Esophagus muscularis mucosa (tissue), 4 donors: ENCODE data around the gene LIX1L. TPM values are rescaled to one million over a fixed set of nuclear protein-coding genes. Genes with fewer than 3 reads are reported as not detected.

Source experiments
- DNase-seq: peaks from one replicate; pipeline ENCODE4 v3.0.0-alpha.2; 2017; ENCODE audit errors: extremely low spot score
- H3K27ac ChIP-seq, 4 donors: fragments of 200-600 bp; sonication (generic); replicated peaks in 1 of 4; 1 replicate in 3 of 4; 2 replicates in 1 of 4; pipeline ENCODE4 v1.5.1; 2016 to 2019; ENCODE audit warnings: mild to moderate bottlenecking in 1 of 4
- H3K27me3 ChIP-seq, 4 donors: fragments of 200-600 bp; sonication (generic); one replicate each; pipeline versions ENCODE4 v1.5.1 to v1.6.0; 2016 to 2019
- H3K36me3 ChIP-seq, 4 donors: fragments of 200-600 bp; sonication (generic); one replicate each; pipeline ENCODE4 v1.5.1; 2016 to 2019
- H3K4me1 ChIP-seq, 4 donors: fragments of 200-600 bp; sonication (generic); one replicate each; pipeline ENCODE4 v1.5.1; 2016 to 2019
- H3K4me3 ChIP-seq, 4 donors: fragments of 200-600 bp; sonication (generic); 1 replicate in 2 of 4; 2 replicates in 2 of 4; pipeline ENCODE4 v1.5.1; 2016 to 2019; ENCODE audit warnings: mild to moderate bottlenecking in 4 of 4, moderate library complexity in 1 of 4
- H3K9me3 ChIP-seq, 4 donors: fragments of 200-600 bp; sonication (generic); 1 replicate in 3 of 4; 2 replicates in 1 of 4; pipeline ENCODE4 v1.5.1; 2016 to 2019
- CTCF ChIP-seq, 3 experiments: fragments of 200-600 bp in 2 of 3; fragments of 450-650 bp in 1 of 3; sonication (generic) in 2 of 3; IDR thresholded peaks; one replicate each; pipeline ENCODE4 v1.5.1; 2017 to 2019; ENCODE audit warnings: antibody characterized with exemption in 3 of 3, mild to moderate bottlenecking in 2 of 3, moderate library complexity in 1 of 3
- EP300 ChIP-seq: sonication (generic); formaldehyde crosslinking; IDR thresholded peaks from one replicate; pipeline ENCODE4 v1.6.1; 2017; ENCODE audit warnings: antibody characterized with exemption
- POLR2A ChIP-seq: fragments of 450-650 bp; IDR thresholded peaks from one replicate; pipeline ENCODE4 v1.6.1; 2017; ENCODE audit warnings: antibody characterized with exemption, moderate library complexity, mild to moderate bottlenecking, low read depth
- POLR2AphosphoS5 ChIP-seq, 2 donors: sonication (generic); formaldehyde crosslinking; IDR thresholded peaks; one replicate each; pipeline ENCODE4 v1.6.1; 2017; ENCODE audit warnings: antibody characterized with exemption in 2 of 2
- WGBS: methylation state at CpG from one replicate; pipeline ENCODE4 v1.1.5; 2018; 5-methylcytosine and 5-hydroxymethylcytosine counted together
- intact Hi-C: fragments of 100-400 bp; cut with DNase I; formaldehyde crosslinking; loops from one replicate; pipeline ENCODE4 v1.15.1; 2023
- total RNA-seq, 4 donors: library from RNA; depleted of rRNA; stranded (reverse); fragments of >200 nt; gene quantifications; one replicate each; pipeline versions ENCODE4 v1.1.0 to v1.2.1, GENCODE V29; 2016

LIX1L gene
- total RNA-seq, 4 donors from 2014 or later: 33.2 to 55.0 (median 41.7) TPM

DNA sequence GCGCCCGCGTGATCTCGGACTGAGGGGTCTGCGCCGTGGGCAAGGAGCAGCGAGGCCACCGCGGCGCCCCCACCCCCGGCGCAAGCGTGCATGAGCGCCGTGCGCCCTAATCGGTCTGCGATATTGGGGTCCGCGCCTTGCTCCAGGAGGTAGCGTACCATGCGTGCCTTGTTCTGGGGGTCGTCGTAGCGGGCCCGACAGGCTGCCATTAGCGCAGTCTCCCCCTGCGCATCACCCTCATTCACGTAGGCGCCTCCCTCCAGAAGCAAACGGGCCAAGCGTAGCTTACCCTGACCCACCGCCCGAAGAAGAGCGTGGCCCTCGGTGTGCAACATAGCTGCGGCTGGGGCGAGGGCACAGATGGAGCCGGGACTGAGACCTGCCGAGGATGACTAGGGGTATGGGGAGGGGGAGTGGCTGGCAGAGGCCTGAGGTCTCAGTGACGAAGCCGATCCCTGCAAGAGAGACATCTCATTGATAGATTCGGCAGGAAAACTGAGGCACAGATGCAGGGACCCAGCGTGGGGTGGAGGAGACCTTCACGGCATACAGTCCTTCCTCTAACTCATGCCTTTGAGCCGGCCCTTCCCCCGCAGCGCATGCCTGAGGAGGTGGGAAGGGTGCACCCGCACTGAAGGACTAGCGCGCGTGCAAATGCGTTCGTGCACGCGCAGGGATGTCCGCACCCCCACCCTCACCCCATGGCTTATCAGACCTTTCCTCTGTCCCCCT, 3.8 kb upstream of the LIX1L start:
- no peak for DNase-seq
- intact Hi-C loops: loop anchor here (5.0 kb wide), 1 partner anchor 34 kb away; the partner anchor contains the start of gene RBM8A
- TF ChIP-seq POLR2A (no peak), POLR2AphosphoS5 (IDR thresholded peaks at IDR 0.05) (peak in 1 of 2 donors; percentile 62)
- H3K4me1 ChIP-seq: peaks cover 35 to 82% (median 75%) of the 10 kb centered on the region in 4 donors
- H3K27me3 ChIP-seq: no peaks in the 10 kb centered on the region
- peak overlapping the region; percentile 67 to 78 (median 74) for H3K4me3 ChIP-seq
- H3K36me3 ChIP-seq: no peaks in the 10 kb centered on the region
- H3K27ac ChIP-seq: peak overlapping the region; percentile 98 to 100 (median 98)
- WGBS: 3% methylated on average over 16 of the region's 57 CpGs
- H3K9me3 ChIP-seq: no peaks in the 10 kb centered on the region

DNA sequence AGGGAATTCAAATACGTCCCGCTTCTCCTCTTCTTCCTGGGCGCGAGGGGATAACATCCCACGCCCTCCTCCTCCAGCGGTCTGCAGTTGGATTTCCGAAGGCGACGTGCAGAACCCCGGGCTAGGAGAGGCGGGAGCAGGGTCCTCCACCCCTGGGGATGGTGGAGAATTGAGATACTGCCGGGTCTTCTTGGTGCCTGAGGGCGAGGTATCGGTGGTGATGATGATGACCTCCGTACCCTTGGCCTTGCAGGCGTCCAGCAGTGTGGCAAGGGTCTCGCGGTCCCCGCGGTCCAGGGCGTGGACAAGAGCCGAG, 3.2 kb upstream of the LIX1L start:
- DNase-seq: no peak
- TF ChIP-seq EP300: no peak
- H3K27me3 ChIP-seq: no peaks in the 10 kb centered on the region
- 10% methylated on average over 8 of the region's 22 CpGs for WGBS
- peak overlapping the region; percentile 67 to 78 (median 74) for H3K4me3 ChIP-seq
- H3K27ac ChIP-seq: peak overlapping the region; percentile 98 to 100 (median 98)
- intact Hi-C loops: loop anchor here (5.0 kb wide), 1 partner anchor 34 kb away; the partner anchor contains the start of gene RBM8A
- no peaks in the 10 kb centered on the region for H3K36me3 ChIP-seq
- H3K9me3 ChIP-seq: no peaks in the 10 kb centered on the region
- H3K4me1 ChIP-seq: peaks cover 34 to 82% (median 75%) of the 10 kb centered on the region in 4 donors

DNA sequence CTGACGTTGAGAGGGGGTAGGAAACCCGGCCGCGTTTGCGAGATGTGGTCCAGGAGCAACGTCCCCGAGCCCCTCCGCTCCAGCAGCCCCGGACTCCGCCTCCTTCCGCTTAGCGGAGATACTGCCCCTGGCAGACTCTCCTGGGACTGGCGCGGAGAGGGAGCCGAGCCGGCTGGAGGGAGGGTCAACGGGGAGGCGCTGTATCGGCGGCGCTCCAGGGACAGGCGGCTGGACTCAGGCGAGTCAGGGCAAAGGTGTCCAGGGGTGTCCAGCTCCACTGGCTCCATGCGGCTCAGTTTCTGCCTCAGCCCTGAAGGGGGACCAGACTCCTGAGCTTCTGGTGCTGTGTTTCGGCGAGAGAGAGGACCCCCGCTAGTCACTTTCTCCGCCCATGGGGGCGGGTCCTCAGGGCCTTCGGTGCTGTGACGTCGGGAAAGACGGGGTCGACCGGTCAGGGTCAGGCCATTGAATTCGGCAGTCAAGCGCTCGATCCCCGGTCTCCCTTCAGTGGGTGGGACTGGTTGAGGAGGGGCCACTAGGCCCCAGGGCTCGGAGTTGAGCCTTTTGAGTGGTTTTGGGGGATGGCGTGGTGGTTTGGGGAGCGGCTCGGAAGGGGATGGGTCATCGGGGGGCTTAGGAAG, 2.8 kb upstream of the LIX1L start:
- Histone ChIP-seq H3K36me3 (no peaks in the 10 kb centered on the region), H3K4me3 (peak overlapping the region; percentile 67 to 78 (median 74)), H3K9me3 (no peaks in the 10 kb centered on the region), H3K27ac (peak overlapping the region; percentile 98 to 100 (median 98)), H3K4me1 (peaks cover 37 to 82% (median 76%) of the 10 kb centered on the region in 4 donors), H3K27me3 (no peaks in the 10 kb centered on the region)
- TF ChIP-seq CTCF (IDR thresholded peaks at IDR 0.05) (peak in 2 of 3 experiments; percentile 33 to 40), EP300 (no peak), POLR2AphosphoS5 (IDR thresholded peaks at IDR 0.05) (peak in 1 of 2 donors; percentile 85), POLR2A (peak; percentile 39)
- intact Hi-C loops: loop anchor here (5.0 kb wide), 1 partner anchor 33 kb away; the partner anchor contains the start of gene RBM8A
- WGBS: 0% methylated on average over 19 of the region's 44 CpGs
- DNase-seq: no peak

DNA sequence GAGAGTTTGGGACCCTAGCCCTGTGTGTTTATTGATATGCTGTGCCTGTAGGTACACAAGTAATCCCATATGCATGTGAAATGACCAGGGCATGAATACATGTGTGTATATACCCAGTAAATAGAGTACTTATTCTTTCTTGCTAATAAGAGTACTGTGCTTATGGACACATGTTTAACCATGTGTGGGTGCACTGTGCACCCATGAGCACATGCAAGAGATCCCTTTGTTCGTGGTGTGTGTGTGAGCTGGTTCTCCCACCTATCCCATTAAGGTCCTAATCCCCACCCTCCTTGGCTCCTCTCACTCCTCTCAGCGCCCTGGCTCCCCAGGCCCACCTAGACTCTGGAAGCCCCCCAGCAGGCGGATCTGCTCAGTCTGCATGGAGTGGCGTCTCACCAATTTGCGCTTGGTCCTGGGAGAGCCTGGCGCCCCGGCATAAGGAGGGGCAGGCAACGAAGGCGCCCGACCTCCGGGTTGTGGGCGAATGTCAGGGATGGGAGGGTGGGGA, 2.2 kb upstream of the LIX1L start:
- Histone ChIP-seq H3K36me3 (no peaks in the 10 kb centered on the region), H3K27me3 (no peaks in the 10 kb centered on the region), H3K9me3 (no peaks in the 10 kb centered on the region), H3K4me1 (peaks cover 43 to 82% (median 76%) of the 10 kb centered on the region in 4 donors), H3K4me3 (peak overlapping the region; percentile 67 to 78 (median 74)), H3K27ac (peak overlapping the region; percentile 98 to 100 (median 98))
- 0% methylated on average over 12 of the region's 12 CpGs for WGBS
- no peak for DNase-seq
- intact Hi-C loops: loop anchor here (5.0 kb wide), 1 partner anchor 33 kb away; the partner anchor contains the start of gene RBM8A
- no peak for TF ChIP-seq POLR2AphosphoS5 (IDR thresholded peaks at IDR 0.05)
- no peak for TF ChIP-seq CTCF (IDR thresholded peaks at IDR 0.05)
- no peak for TF ChIP-seq POLR2A
- TF ChIP-seq EP300: no peak

GRCh38 chr1:145959333-145959732, 1.5 kb upstream of the LIX1L start:
- H3K36me3 ChIP-seq: no peaks in the 10 kb centered on the region
- peak overlapping the region; percentile 98 to 100 (median 98) for H3K27ac ChIP-seq
- H3K4me3 ChIP-seq: no peak overlapping the region
- H3K27me3 ChIP-seq: no peaks in the 10 kb centered on the region
- TF ChIP-seq POLR2AphosphoS5 (IDR thresholded peaks at IDR 0.05): no peak
- H3K4me1 ChIP-seq: peaks cover 49 to 86% (median 81%) of the 10 kb centered on the region in 4 donors
- no peaks in the 10 kb centered on the region for H3K9me3 ChIP-seq
- no peak for DNase-seq
- intact Hi-C loops: no loop called here

DNA sequence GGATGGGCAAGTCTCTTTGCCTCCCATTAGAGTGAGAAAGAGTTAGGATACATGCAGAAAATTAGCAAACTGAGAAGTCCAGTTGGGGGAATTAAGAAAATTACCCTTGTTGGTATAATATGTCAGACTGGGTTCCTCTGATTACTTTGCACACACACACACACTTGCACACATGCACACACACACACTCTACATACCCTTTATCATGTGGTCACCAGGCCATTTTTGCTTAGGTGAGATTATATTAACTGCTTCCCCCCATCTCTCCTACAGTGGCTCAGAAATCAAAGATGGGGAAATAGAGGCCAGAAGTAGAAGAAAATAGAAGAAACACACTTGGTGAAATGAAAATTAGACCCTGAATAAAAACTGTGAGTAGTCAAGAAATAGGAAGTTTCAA, 917 bp upstream of the LIX1L start:
- no peaks in the 10 kb centered on the region for H3K36me3 ChIP-seq
- no peaks in the 10 kb centered on the region for H3K27me3 ChIP-seq
- H3K4me3 ChIP-seq: no peak overlapping the region
- peak overlapping the region; percentile 98 to 100 (median 98) for H3K27ac ChIP-seq
- peaks cover 51 to 88% (median 82%) of the 10 kb centered on the region in 4 donors for H3K4me1 ChIP-seq
- TF ChIP-seq POLR2AphosphoS5 (IDR thresholded peaks at IDR 0.05) (no peak), EP300 (no peak), POLR2A (no peak), CTCF (IDR thresholded peaks at IDR 0.05) (no peak)
- DNase-seq: no peak
- H3K9me3 ChIP-seq: no peaks in the 10 kb centered on the region
- intact Hi-C loops: no loop called here
